H9 (cell line): ENCODE data around the gene SMIM13. TPM values are rescaled to one million over a fixed set of nuclear protein-coding genes. Genes with fewer than 3 reads are reported as not detected.

Source experiments
- DNase-seq: peaks from one replicate; pipeline ENCODE4 v3.0.0-alpha.2; 2017
- H2AFZ ChIP-seq: one replicate; pipeline ENCODE4 v1.6.1; 2013; ENCODE audit warnings: mild to moderate bottlenecking, low read length, control low read depth, moderate library complexity
- H2AK5ac ChIP-seq: 2 replicates; pipeline ENCODE4 v1.6.1; 2013; ENCODE audit warnings: low read length, control low read depth, mixed read lengths; ENCODE audit not compliant: insufficient read length
- H2BK120ac ChIP-seq: one replicate; pipeline ENCODE4 v1.6.1; 2013; ENCODE audit warnings: low read depth, mild to moderate bottlenecking, low read length, control low read depth, inconsistent platforms; ENCODE audit not compliant: poor library complexity, severe bottlenecking
- H2BK12ac ChIP-seq: 2 replicates; pipeline ENCODE4 v1.6.1; 2013; ENCODE audit warnings: low read length, control low read depth, mixed read lengths, low read depth; ENCODE audit not compliant: insufficient read length
- H2BK15ac ChIP-seq: 2 replicates; pipeline ENCODE4 v1.6.1; 2013; ENCODE audit warnings: low read depth, low read length, control low read depth
- H2BK20ac ChIP-seq: one replicate; pipeline ENCODE4 v1.6.1; 2013; ENCODE audit warnings: low read depth, mild to moderate bottlenecking, low read length, control low read depth, inconsistent platforms; ENCODE audit not compliant: poor library complexity, severe bottlenecking
- H2BK5ac ChIP-seq: 2 replicates; pipeline ENCODE4 v1.6.1; 2013; ENCODE audit warnings: low read length, control low read depth, mixed read lengths; ENCODE audit not compliant: insufficient read length
- H3K14ac ChIP-seq: 2 replicates; pipeline ENCODE4 v1.6.1; 2013; ENCODE audit warnings: low read length, control low read depth; ENCODE audit not compliant: insufficient read depth
- H3K18ac ChIP-seq: 2 replicates; pipeline ENCODE4 v1.6.1; 2013; ENCODE audit warnings: low read depth, mild to moderate bottlenecking, mixed read lengths, low read length, control low read depth; ENCODE audit not compliant: insufficient read length
- H3K23ac ChIP-seq: 2 replicates; pipeline ENCODE4 v1.6.1; 2013; ENCODE audit warnings: low read length, control low read depth, mixed read lengths, low read depth; ENCODE audit not compliant: insufficient read length
- H3K23me2 ChIP-seq: 2 replicates; pipeline ENCODE4 v1.6.1; 2013; ENCODE audit warnings: low read depth, mild to moderate bottlenecking, mixed read lengths, low read length, control low read depth; ENCODE audit not compliant: insufficient read length, poor library complexity, severe bottlenecking
- H3K27ac ChIP-seq: 2 replicates; pipeline ENCODE4 v1.5.1; 2013; ENCODE audit warnings: low read length, control low read depth, mixed read lengths, low read depth; ENCODE audit not compliant: insufficient read length
- H3K27me3 ChIP-seq: 2 replicates; pipeline ENCODE4 v1.6.1; 2013; ENCODE audit warnings: low read length, control low read depth, inconsistent platforms; ENCODE audit not compliant: insufficient read depth
- H3K4ac ChIP-seq: 2 replicates; pipeline ENCODE4 v1.6.1; 2013; ENCODE audit warnings: low read depth, mild to moderate bottlenecking, control low read depth, inconsistent platforms, low read length, moderate library complexity
- H3K4me1 ChIP-seq: 2 replicates; pipeline ENCODE4 v1.6.1; 2013; ENCODE audit warnings: low read length, control low read depth, inconsistent platforms; ENCODE audit not compliant: insufficient read depth
- H3K4me2 ChIP-seq: 2 replicates; pipeline ENCODE4 v1.6.1; 2013; ENCODE audit warnings: low read length, control low read depth, mixed read lengths; ENCODE audit not compliant: insufficient read length, insufficient read depth
- H3K56ac ChIP-seq: 2 replicates; pipeline ENCODE4 v1.6.1; 2013; ENCODE audit warnings: low read depth, mild to moderate bottlenecking, mixed read lengths, low read length, control low read depth; ENCODE audit not compliant: insufficient read length
- H3K79me1 ChIP-seq: 2 replicates; pipeline ENCODE4 v1.6.1; 2013; ENCODE audit warnings: low read depth, mild to moderate bottlenecking, moderate library complexity, low read length, control low read depth, inconsistent platforms; ENCODE audit not compliant: insufficient read depth, poor library complexity, severe bottlenecking
- H3K79me2 ChIP-seq: 2 replicates; pipeline ENCODE4 v1.6.1; 2013; ENCODE audit warnings: low read length, control low read depth, inconsistent platforms; ENCODE audit not compliant: insufficient read depth
- H3K9ac ChIP-seq: 2 replicates; pipeline ENCODE4 v1.6.1; 2013; ENCODE audit warnings: low read length, control low read depth, mixed read lengths; ENCODE audit not compliant: insufficient read length; ENCODE audit errors: extremely low read depth
- H3K9me3 ChIP-seq: one replicate; pipeline ENCODE4 v1.6.1; 2013; ENCODE audit warnings: low read depth, low read length, inconsistent platforms; ENCODE audit not compliant: control insufficient read depth
- H3T11ph ChIP-seq: one replicate; pipeline ENCODE4 v1.6.1; 2013; ENCODE audit warnings: mild to moderate bottlenecking, low read length, control low read depth, inconsistent platforms
- H4K20me1 ChIP-seq: one replicate; pipeline ENCODE4 v1.6.1; 2013; ENCODE audit not compliant: control insufficient read depth, insufficient read length, insufficient read depth
- H4K5ac ChIP-seq: 2 replicates; pipeline ENCODE4 v1.6.1; 2013; ENCODE audit warnings: low read depth, mild to moderate bottlenecking, mixed read lengths, low read length, control low read depth; ENCODE audit not compliant: insufficient read length
- H4K8ac ChIP-seq: replicated peaks from 2 replicates; pipeline ENCODE4 v1.6.1; 2013; ENCODE audit warnings: low read length, control low read depth, mixed read lengths, low read depth; ENCODE audit not compliant: insufficient read length
- H4K91ac ChIP-seq: 2 replicates; pipeline ENCODE4 v1.6.1; 2013; ENCODE audit warnings: low read depth, mild to moderate bottlenecking, moderate library complexity, mixed read lengths, low read length, control low read depth; ENCODE audit not compliant: insufficient read length
- H3K27ac Mint-ChIP-seq, 3 experiments: 2 replicates in 2 of 3; 3 replicates in 1 of 3; pipeline ENCODE4 v1.8.0; 2020 to 2021; ENCODE audit warnings: mixed read lengths in 3 of 3, mild to moderate bottlenecking in 1 of 3, moderate library complexity in 1 of 3
- H3K27me3 Mint-ChIP-seq: 2 replicates; pipeline ENCODE4 v1.8.0; 2021; ENCODE audit warnings: low read depth, mild to moderate bottlenecking, moderate library complexity, mixed read lengths
- H3K36me3 Mint-ChIP-seq, 3 experiments: 2 replicates in 2 of 3; 3 replicates in 1 of 3; pipeline ENCODE4 v1.8.0; 2020 to 2021; ENCODE audit warnings: low read depth in 3 of 3, mixed read lengths in 3 of 3; ENCODE audit not compliant: insufficient read depth in 1 of 3
- H3K4me1 Mint-ChIP-seq, 2 experiments: 2 replicates each; pipeline ENCODE4 v1.8.0; 2020; ENCODE audit warnings: mixed read lengths in 2 of 2
- H3K4me3 Mint-ChIP-seq, 2 experiments: 2 replicates in 1 of 2; 3 replicates in 1 of 2; pipeline ENCODE4 v1.8.0; 2020 to 2021; ENCODE audit warnings: mild to moderate bottlenecking in 2 of 2, mixed read lengths in 2 of 2, moderate library complexity in 1 of 2
- H3K9me3 Mint-ChIP-seq, 2 experiments: 2 replicates in 1 of 2; 3 replicates in 1 of 2; pipeline ENCODE4 v1.8.0; 2020; ENCODE audit warnings: mild to moderate bottlenecking in 2 of 2, mixed read lengths in 2 of 2, moderate library complexity in 1 of 2
- WGBS: extraction: QIAGEN DNeasy Blood & Tissue Kit; methylation state at CpG from one replicate; pipeline ENCODE4 v1.1.7; 2013; ENCODE audit warnings: missing lambda C conversion rate, low lambda C conversion rate, mixed read lengths; ENCODE audit not compliant: insufficient read length; ENCODE audit errors: extremely low coverage; 5-methylcytosine and 5-hydroxymethylcytosine counted together
- total RNA-seq: library from RNA; stranded (reverse); gene quantifications from 2 replicates; pipeline ENCODE4 v1.2.1, GENCODE V29; 2021
- TF ChIP-seq, protein P1 (sequence below): fragments of 200-600 bp; sonication (generic); conservative IDR thresholded peaks from 3 replicates; pipeline ENCODE4 v1.8.0; 2021; ENCODE audit warnings: antibody characterized with exemption, mild to moderate bottlenecking

Gene SMIM13
- total RNA-seq, 1 experiment from 2014 or later = 10.6 TPM

DNA sequence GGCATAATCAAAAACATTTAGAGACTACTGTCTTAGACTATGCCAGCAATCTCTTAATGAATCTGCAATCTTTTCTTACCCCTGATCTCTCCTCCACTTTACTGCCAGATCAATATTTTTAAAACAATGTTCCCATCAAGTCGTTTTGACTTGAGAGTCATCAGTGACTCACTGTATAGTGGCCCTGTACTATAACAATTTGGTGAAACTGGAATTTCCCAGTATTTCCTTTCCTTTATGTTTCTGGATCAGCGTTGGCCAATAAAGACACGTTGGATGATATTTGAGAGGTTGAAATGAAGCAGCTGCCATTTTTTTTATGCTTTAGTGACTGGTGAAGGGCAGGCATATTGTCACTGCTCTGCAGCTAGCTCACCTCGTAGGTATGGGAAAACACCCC is 10.1 kb upstream of the SMIM13 start:
- no peak overlapping the region for H3T11ph ChIP-seq
- no peak overlapping the region for H2AFZ ChIP-seq
- H3K27ac ChIP-seq = no peak overlapping the region
- Mint-ChIP-seq H3K27ac (no peak overlapping the region), H3K4me1 (no peaks in the 10 kb centered on the region), H3K9me3 (no peaks in the 10 kb centered on the region; a peak in 1 of 5 replicates), H3K27me3 (no peaks in the 10 kb centered on the region), H3K36me3 (no peaks in the 10 kb centered on the region), H3K4me3 (no peak overlapping the region)
- H2BK15ac ChIP-seq = no peak overlapping the region
- H3K23me2 ChIP-seq = no peaks in the 10 kb centered on the region
- no peak overlapping the region for H4K5ac ChIP-seq
- H4K91ac ChIP-seq = no peak overlapping the region
- H2BK120ac ChIP-seq = no peak overlapping the region
- no peaks in the 10 kb centered on the region for H3K79me2 ChIP-seq
- no peaks in the 10 kb centered on the region for H3K79me1 ChIP-seq
- H3K9me3 ChIP-seq = no peaks in the 10 kb centered on the region
- H4K8ac ChIP-seq = no peak overlapping the region
- no CpG with 5 or more reads among the region's 4 CpGs for WGBS
- H2BK12ac ChIP-seq = no peak overlapping the region
- no peak overlapping the region for H3K14ac ChIP-seq
- H3K4me1 ChIP-seq = no peaks in the 10 kb centered on the region
- H3K9ac ChIP-seq = no peak overlapping the region
- H2BK20ac ChIP-seq = no peak overlapping the region
- no peak overlapping the region for H3K4me2 ChIP-seq
- TF ChIP-seq, protein P1, sequence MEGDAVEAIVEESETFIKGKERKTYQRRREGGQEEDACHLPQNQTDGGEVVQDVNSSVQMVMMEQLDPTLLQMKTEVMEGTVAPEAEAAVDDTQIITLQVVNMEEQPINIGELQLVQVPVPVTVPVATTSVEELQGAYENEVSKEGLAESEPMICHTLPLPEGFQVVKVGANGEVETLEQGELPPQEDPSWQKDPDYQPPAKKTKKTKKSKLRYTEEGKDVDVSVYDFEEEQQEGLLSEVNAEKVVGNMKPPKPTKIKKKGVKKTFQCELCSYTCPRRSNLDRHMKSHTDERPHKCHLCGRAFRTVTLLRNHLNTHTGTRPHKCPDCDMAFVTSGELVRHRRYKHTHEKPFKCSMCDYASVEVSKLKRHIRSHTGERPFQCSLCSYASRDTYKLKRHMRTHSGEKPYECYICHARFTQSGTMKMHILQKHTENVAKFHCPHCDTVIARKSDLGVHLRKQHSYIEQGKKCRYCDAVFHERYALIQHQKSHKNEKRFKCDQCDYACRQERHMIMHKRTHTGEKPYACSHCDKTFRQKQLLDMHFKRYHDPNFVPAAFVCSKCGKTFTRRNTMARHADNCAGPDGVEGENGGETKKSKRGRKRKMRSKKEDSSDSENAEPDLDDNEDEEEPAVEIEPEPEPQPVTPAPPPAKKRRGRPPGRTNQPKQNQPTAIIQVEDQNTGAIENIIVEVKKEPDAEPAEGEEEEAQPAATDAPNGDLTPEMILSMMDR = no peak
- no peak for DNase-seq
- H2AK5ac ChIP-seq = no peak overlapping the region
- no peak overlapping the region for H3K56ac ChIP-seq
- H3K27me3 ChIP-seq = no peaks in the 10 kb centered on the region
- no peak overlapping the region for H3K23ac ChIP-seq
- no peak overlapping the region for H3K18ac ChIP-seq
- H4K20me1 ChIP-seq = no peaks in the 10 kb centered on the region
- no peak overlapping the region for H2BK5ac ChIP-seq
- H3K4ac ChIP-seq = no peak overlapping the region
